ENCODE measurements around the gene DUSP22.

Gene DUSP22

DNA sequence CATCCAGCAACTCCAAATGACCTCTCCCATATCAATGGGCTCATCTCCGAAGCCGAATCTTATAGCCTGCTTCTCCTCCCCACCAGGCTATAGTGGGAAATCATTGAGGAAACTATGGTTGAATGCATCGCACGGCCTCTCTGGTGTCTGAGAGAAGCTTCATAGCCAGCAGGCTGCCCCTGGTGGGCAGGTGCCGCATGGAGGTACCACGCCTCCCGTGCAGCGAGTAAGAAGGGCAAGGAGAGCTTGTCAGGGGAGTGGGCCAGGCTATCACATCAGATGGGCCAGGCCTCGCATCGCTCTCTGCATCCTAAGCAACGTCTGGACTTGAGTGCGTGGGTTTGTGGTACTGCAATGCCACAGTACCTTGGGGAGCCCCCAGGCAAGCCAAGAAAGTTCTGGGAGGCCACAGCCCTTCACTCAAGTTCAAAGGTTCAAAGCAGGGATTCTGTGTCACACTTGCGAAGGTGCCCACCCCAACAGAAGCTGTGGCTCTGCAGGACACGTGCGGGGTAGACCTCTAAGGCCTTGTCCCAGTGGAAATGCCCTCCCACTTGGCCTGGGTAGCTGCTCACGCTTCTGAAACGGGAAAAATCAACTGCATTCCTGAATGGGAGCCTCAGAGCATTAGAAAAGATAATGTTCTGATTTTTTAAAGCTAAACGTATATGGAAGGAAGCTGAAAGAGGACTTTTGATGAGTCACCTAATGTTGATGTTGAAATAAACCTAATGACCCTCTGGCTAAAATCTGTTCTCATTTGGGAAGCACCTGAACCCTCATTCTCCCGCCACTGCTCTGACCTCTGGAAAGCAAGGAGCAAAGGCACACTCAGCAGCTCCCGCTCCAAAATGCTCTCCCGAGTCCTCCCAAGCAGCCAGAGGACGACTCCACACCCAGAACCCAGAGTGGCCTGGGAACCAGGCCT, 90.9 kb downstream of the DUSP22 start:
- no peak overlapping the region for H3K4me3 Mint-ChIP-seq
- no peak for DNase-seq
- no peak for ATAC-seq (replicated peaks)
- H3K9me3 Mint-ChIP-seq = peaks cover 0 to 4% of the 10 kb centered on the region in 2 donors
- H3K27ac Mint-ChIP-seq = no peak overlapping the region
- peaks cover 0 to 5% of the 10 kb centered on the region in 2 donors for H3K27me3 Mint-ChIP-seq
- H3K4me1 Mint-ChIP-seq = peaks cover 42 to 66% of the 10 kb centered on the region in 2 donors
- peaks cover 2 to 4% of the 10 kb centered on the region in 2 donors for H3K36me3 Mint-ChIP-seq

- ATAC-seq (replicated peaks) (no peak), DNase-seq (no peak)
- Mint-ChIP-seq H3K9me3 (peaks cover 0 to 4% of the 10 kb centered on the region in 2 donors), H3K4me3 (no peak overlapping the region), H3K27me3 (peaks cover 0 to 5% of the 10 kb centered on the region in 2 donors), H3K4me1 (peaks cover 41 to 64% of the 10 kb centered on the region in 2 donors), H3K36me3 (peaks cover 2 to 4% of the 10 kb centered on the region in 2 donors), H3K27ac (no peak overlapping the region)
Measured at GRCh38 chr6:383856-384255, 91.6 kb downstream of the DUSP22 start.

DNA sequence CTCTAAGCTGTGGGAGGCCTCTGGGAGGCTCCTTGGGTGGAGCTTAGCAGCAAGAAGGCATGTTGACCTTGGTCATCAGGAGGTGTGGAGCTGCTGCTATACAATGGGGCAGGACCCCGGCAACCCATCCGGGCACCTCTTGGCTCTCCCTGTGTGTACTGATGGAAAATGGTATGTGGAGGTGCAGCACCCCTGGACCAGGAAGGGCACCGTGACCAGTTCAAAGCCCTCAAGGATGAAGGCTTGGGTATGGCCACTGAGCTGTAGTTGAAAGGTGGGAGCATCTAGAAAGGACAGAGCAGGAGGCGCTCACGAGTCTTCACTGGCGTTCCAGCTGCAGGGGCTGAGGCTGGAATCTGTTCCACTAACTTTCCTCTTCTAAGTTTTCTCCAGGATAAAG, 92.6 kb downstream of the DUSP22 start:
- H3K27me3 Mint-ChIP-seq = peaks cover 0 to 5% of the 10 kb centered on the region in 2 donors
- H3K4me3 Mint-ChIP-seq = no peak overlapping the region
- H3K27ac Mint-ChIP-seq = no peak overlapping the region
- peaks cover 0 to 4% of the 10 kb centered on the region in 2 donors for H3K9me3 Mint-ChIP-seq
- no peak for DNase-seq
- peaks cover 37 to 60% of the 10 kb centered on the region in 2 donors for H3K4me1 Mint-ChIP-seq
- H3K36me3 Mint-ChIP-seq = peaks cover 2 to 4% of the 10 kb centered on the region in 2 donors
- no peak for ATAC-seq (replicated peaks)

DNA sequence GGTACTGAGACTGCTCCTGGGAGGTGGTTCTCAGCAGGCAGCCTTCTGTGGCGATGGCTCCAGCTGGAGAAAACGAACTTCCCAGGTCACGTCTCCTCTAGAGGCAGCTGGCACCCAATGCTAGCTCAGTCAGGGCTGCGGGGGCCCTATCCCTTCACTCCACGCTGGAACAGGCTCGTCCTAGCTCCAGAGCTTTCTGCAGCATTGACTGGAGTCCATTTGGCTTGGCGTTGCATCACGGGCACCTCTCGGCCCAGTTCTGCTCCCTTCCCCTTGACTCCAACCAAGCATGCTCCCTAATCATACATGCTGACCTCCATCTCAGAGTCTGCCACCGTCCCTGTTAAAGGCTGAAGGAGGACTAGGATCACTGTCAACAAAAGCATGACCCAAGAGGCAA, 93.3 kb downstream of the DUSP22 start:
- peaks cover 0 to under 1% of the 10 kb centered on the region in 2 donors for H3K9me3 Mint-ChIP-seq
- ATAC-seq (replicated peaks) (no peak), DNase-seq (no peak)
- no peak overlapping the region for H3K4me3 Mint-ChIP-seq
- no peak overlapping the region for H3K27ac Mint-ChIP-seq
- peaks cover under 1 to 2% of the 10 kb centered on the region in 2 donors for H3K36me3 Mint-ChIP-seq
- H3K4me1 Mint-ChIP-seq = peaks cover 32 to 61% of the 10 kb centered on the region in 2 donors
- peaks cover 0 to 5% of the 10 kb centered on the region in 2 donors for H3K27me3 Mint-ChIP-seq

DNA sequence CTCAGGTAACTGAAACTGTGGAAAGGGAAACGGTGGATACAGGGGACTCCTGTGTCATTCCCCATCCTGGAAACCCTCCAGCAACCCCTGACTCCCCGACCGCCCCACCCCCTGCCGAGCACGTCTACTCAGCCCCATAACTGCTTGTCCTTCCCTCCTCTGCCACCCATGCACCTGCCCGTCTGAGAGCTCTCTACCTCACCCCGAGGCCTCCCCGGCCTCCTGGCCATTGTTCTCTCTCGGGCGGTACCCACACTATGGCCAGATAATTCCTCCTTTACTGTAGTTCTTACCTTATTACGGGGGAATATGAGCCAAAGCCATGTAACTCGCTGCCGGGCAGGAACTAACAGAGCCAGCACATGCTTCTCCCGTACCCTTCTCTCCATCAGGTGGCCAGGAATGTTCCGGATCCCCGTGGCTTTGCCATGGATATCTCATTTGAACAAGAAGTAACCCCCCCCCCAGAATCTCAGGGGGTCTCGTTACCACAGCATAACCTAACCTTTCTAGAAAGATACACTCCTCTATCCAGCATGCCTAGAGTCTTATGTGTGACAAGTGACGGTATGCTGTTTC, 94.5 kb downstream of the DUSP22 start:
- peaks cover 0 to 5% of the 10 kb centered on the region in 2 donors for H3K27me3 Mint-ChIP-seq
- no peaks in the 10 kb centered on the region for H3K9me3 Mint-ChIP-seq
- H3K36me3 Mint-ChIP-seq = peaks cover 4% of the 10 kb centered on the region in 2 donors
- ATAC-seq (replicated peaks) (no peak), DNase-seq (no peak)
- peaks cover 29 to 65% of the 10 kb centered on the region in 2 donors for H3K4me1 Mint-ChIP-seq
- no peak overlapping the region for H3K4me3 Mint-ChIP-seq
- peak overlapping the region; percentile 75 for H3K27ac Mint-ChIP-seq

DNA sequence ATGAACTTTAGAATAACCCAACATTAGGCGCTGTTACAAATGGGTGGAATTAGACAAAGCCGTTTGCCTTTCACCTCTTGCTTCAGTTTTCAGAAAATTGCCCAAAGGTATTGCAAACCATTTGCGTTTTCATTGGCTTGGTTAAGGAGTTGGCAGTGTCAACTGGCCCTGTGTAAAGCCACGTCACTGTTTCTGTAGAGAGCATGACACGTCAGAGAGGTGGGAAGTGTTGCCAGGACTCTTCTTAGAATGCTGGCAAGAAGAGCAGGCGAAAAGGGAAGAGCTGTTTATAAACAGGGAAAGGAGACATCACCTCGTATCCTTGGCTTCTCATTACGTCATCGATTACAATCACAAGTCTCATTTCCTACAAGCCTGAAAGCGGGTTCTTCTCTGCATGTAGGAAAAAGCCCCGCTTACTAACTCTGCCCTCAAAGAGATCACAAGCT, 95.0 kb downstream of the DUSP22 start:
- H3K27ac Mint-ChIP-seq = peak overlapping the region; percentile 31
- H3K9me3 Mint-ChIP-seq = no peaks in the 10 kb centered on the region
- peaks cover 9 to 10% of the 10 kb centered on the region in 2 donors for H3K36me3 Mint-ChIP-seq
- H3K4me1 Mint-ChIP-seq = peaks cover 27 to 62% of the 10 kb centered on the region in 2 donors
- no peak for DNase-seq
- H3K27me3 Mint-ChIP-seq = peaks cover 0 to 5% of the 10 kb centered on the region in 2 donors
- no peak for ATAC-seq (replicated peaks)
- H3K4me3 Mint-ChIP-seq = no peak overlapping the region

- ATAC-seq (replicated peaks) (no peak), DNase-seq (no peak)
- Mint-ChIP-seq H3K27ac (no peak overlapping the region), H3K4me1 (peaks cover 27 to 66% of the 10 kb centered on the region in 2 donors), H3K4me3 (no peak overlapping the region), H3K27me3 (peaks cover 0 to 5% of the 10 kb centered on the region in 2 donors), H3K36me3 (peaks cover 18% of the 10 kb centered on the region in 2 donors), H3K9me3 (no peaks in the 10 kb centered on the region)
Measured at GRCh38 chr6:388202-388903, 96.1 kb downstream of the DUSP22 start.

DNA sequence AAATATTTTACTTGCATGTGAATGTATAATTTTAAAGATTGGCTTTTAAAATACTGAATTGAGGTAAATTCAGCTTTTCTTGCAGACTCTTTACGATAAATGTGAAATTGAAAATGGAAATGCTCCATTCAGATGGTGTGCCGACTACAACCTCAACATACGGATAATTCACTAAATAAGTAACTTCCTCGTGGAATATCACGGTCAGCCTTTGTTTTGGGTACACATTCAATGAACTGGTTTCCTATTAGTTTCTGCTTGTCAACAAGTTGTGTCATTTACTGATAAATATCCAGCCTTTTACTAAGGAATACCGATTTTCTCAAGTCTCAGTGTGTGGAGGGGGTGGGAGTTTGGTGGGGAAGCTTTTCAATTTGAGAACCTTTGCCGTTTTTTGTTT, 96.9 kb downstream of the DUSP22 start:
- Mint-ChIP-seq H3K9me3 (peaks cover 0 to 4% of the 10 kb centered on the region in 2 donors), H3K4me3 (no peak overlapping the region), H3K4me1 (peaks cover 28 to 70% of the 10 kb centered on the region in 2 donors), H3K36me3 (peaks cover 24 to 25% of the 10 kb centered on the region in 2 donors), H3K27me3 (peaks cover 5 to 6% of the 10 kb centered on the region in 2 donors), H3K27ac (no peak overlapping the region)
- ATAC-seq (replicated peaks) (no peak), DNase-seq (no peak)

DNA sequence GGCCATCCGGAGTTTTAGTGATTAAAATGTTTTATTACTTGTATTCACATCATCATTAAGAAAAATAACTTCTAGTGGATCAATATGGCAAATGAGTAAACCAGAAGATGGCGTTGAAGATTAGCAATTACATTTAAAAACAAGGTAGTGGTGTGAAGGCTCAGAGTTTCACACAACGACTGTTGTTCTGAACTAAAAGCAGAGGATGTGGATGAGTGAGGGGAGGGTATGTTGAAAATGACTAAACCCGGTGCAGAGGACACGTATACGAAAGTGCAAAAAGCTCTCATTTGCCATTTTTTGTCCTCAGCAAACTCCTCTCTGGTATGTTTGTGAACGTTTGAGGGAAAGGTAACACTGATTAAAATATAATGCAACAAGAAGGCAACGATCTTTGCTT, 97.3 kb downstream of the DUSP22 start:
- H3K4me3 Mint-ChIP-seq = peak overlapping the region; percentile 29 to 30
- peaks cover 5 to 6% of the 10 kb centered on the region in 2 donors for H3K27me3 Mint-ChIP-seq
- ATAC-seq (replicated peaks) (no peak), DNase-seq (no peak)
- H3K4me1 Mint-ChIP-seq = peaks cover 26 to 67% of the 10 kb centered on the region in 2 donors
- H3K9me3 Mint-ChIP-seq = peaks cover 0 to 4% of the 10 kb centered on the region in 2 donors
- peaks cover 27 to 28% of the 10 kb centered on the region in 2 donors for H3K36me3 Mint-ChIP-seq
- H3K27ac Mint-ChIP-seq = peak overlapping the region; percentile 37

GRCh38 chr6:390914-391558, 98.7 kb downstream of the DUSP22 start:
- H3K27me3 Mint-ChIP-seq = peaks cover 5 to 6% of the 10 kb centered on the region in 2 donors
- peaks cover 32 to 71% of the 10 kb centered on the region in 2 donors for H3K4me1 Mint-ChIP-seq
- peak overlapping the region; percentile 93 to 98 for H3K4me3 Mint-ChIP-seq
- peaks cover 0 to 4% of the 10 kb centered on the region in 2 donors for H3K9me3 Mint-ChIP-seq
- ATAC-seq (replicated peaks) = peak; percentile 53 to 61
- H3K36me3 Mint-ChIP-seq = peaks cover 38 to 42% of the 10 kb centered on the region in 2 donors
- DNase-seq = peak; percentile 71
- peak overlapping the region; percentile 89 for H3K27ac Mint-ChIP-seq

- Mint-ChIP-seq H3K27me3 (peaks cover 5 to 6% of the 10 kb centered on the region in 2 donors), H3K4me3 (peak within 1 kb of the TSS; percentile 93 to 98), H3K27ac (peak within 1 kb of the TSS; percentile 97), H3K4me1 (peaks cover 32 to 74% of the 10 kb centered on the region in 2 donors), H3K9me3 (peaks cover 0 to 4% of the 10 kb centered on the region in 2 donors), H3K36me3 (peaks cover 41 to 47% of the 10 kb centered on the region in 2 donors)
- ATAC-seq (replicated peaks) (peak; percentile 66 to 74), DNase-seq (peak; percentile 76)
Measured at GRCh38 chr6:391559-392440, 99.5 kb downstream of the DUSP22 start, which contains the start of gene IRF4. TSS of gene IRF4 (plus strand) at chr6:391752. CDS start at chr6:393153, 1,401 bp downstream.

DNA sequence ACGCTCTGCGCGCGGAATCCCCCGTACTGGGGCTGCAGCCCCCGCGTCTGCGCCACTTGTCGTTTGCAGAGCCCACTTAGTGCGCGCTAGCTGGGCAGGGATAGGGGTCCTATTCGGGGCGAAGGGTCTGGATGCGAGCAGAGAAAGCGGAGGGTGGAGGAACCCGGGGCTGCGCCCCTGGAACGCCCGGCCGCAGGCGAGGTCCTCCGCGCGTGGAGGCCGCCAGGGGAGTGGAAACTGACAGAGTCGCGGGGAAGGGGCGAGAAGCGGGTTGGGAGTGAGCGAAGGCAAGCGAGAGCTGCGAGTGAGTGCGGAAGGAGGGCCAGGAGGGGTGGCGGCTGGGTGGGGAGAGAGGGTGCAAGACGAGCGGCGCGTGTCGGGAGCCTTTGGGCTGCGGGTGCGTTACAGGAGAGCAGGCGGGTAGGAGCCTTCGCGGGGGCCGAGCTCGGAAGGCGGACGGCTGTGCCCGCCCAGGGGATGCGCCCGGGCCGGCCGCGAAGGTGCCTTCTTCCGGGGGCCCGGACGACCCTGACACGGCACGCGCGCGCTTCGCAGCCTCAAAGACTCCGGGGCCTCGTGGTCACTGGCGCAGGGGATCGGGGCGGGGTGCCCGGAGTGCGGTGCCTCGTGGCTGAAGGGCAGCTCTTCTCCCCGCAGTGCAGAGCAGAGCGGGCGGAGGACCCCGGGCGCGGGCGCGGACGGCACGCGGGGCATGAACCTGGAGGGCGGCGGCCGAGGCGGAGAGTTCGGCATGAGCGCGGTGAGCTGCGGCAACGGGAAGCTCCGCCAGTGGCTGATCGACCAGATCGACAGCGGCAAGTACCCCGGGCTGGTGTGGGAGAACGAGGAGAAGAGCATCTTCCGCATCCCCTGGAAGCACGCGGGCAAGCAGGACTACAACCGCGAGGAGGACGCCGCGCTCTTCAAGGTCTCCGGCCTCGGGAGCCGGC, 100.4 kb downstream of the DUSP22 start:
- peaks cover 0 to 4% of the 10 kb centered on the region in 2 donors for H3K9me3 Mint-ChIP-seq
- peaks cover 37 to 76% of the 10 kb centered on the region in 2 donors for H3K4me1 Mint-ChIP-seq
- ATAC-seq (replicated peaks) (no peak), DNase-seq (no peak)
- H3K27me3 Mint-ChIP-seq = peaks cover 5 to 6% of the 10 kb centered on the region in 2 donors
- peaks cover 50 to 56% of the 10 kb centered on the region in 2 donors for H3K36me3 Mint-ChIP-seq
- H3K4me3 Mint-ChIP-seq = peak overlapping the region; percentile 93 to 98
- peak overlapping the region; percentile 97 for H3K27ac Mint-ChIP-seq
